ENCODE results near the gene RYR1. TPM values are rescaled to one million over a fixed set of nuclear protein-coding genes. Genes with fewer than 3 reads are reported as not detected.

The RYR1 gene
- total and polyA plus RNA-seq, 2 of the 13 experiments (the other 11 are each of a cell fraction or from before 2014, with no cell fraction given): 0.03 TPM; not detected in 1

DNA sequence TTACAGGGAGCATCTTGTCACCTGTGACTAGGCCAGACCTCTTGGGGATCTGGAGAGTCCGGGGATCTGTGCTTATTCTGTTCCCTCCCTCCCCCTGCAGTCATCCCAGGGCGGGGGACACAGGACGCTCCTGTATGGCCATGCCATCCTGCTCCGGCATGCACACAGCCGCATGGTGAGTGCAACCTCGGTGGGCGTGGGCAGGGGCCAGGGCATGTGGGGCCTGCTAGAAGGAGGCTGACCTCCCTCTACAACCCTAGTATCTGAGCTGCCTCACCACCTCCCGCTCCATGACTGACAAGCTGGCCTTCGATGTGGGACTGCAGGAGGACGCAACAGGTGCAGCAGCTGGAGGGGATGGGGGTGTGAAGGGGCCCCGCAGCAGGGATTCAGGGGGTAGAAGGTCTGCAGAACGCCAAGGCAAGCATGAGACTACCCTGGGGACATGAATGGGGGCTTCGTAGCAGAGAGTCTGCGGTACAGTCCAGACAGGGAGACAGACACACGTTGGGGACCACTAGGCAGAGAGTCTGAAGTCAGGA, 10.0 kb downstream of the RYR1 start (continued):
- TF ChIP-seq AFF4 (CRISPR knock-in tag; IDR thresholded peaks at IDR 0.05) (no peak), GPBP1L1 (CRISPR knock-in tag; IDR thresholded peaks at IDR 0.05) (no peak), GFI1 (CRISPR knock-in tag; IDR thresholded peaks at IDR 0.05; ENCODE audit: borderline replicate concordance) (no peak), ATRX (CRISPR knock-in tag; IDR thresholded peaks at IDR 0.05; ENCODE audit: borderline replicate concordance) (no peak), ZSCAN21 (CRISPR knock-in tag; IDR thresholded peaks at IDR 0.05; ENCODE audit: borderline replicate concordance) (no peak), NCOA5 (CRISPR knock-in tag; IDR thresholded peaks at IDR 0.05) (no peak)
- TF ChIP-seq, protein P1, sequence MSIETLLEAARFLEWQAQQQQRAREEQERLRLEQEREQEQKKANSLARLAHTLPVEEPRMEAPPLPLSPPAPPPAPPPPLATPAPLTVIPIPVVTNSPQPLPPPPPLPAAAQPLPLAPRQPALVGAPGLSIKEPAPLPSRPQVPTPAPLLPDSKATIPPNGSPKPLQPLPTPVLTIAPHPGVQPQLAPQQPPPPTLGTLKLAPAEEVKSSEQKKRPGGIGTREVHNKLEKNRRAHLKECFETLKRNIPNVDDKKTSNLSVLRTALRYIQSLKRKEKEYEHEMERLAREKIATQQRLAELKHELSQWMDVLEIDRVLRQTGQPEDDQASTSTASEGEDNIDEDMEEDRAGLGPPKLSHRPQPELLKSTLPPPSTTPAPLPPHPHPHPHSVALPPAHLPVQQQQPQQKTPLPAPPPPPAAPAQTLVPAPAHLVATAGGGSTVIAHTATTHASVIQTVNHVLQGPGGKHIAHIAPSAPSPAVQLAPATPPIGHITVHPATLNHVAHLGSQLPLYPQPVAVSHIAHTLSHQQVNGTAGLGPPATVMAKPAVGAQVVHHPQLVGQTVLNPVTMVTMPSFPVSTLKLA (IDR thresholded peaks at IDR 0.05): no peak
